Hematopoietic multipotent progenitor cell (in vitro differentiated cells): ENCODE results near the gene ATF7. TPM values are rescaled to one million over a fixed set of nuclear protein-coding genes. Genes with fewer than 3 reads are reported as not detected.

Source experiments
- DNase-seq, 3 donors: peaks; one replicate each; pipeline ENCODE4 v3.0.0-alpha.2; 2011 to 2015; ENCODE audit warnings: low read depth in 2 of 3, low spot score in 2 of 3
- total RNA-seq: library from RNA; depleted of rRNA; stranded (reverse); fragments of >200 nt; gene quantifications from one replicate; pipeline ENCODE4 v1.2.3, GENCODE V29; 2012

Gene ATF7
- total RNA-seq, 1 donor: 13.5 TPM

- DNase-seq: no peak
Measured at GRCh38 chr12:53532524-53533445, 93.4 kb downstream of the ATF7 start.

DNA sequence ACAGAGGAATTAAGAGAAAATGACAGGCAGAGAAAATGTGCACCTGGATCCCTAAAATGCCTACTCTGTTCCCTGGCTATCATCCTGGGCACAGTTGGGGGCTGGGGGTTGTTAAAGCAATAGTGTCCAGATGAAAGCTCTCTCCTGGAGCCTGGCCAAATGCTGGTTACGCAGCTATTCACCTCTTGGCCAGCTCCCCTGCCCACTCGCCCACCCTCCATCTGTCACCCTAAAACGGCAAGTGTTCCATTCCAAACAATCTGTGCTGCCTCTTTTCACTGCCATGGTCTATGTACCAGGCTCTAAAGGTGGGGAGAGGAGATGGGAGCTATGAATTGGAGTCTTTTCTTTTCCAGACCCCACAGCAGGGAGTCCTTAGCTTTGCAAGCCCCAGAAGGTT lies 94.2 kb downstream of the ATF7 start:
- DNase-seq: no peak

GRCh38 chr12:53530920-53531319 lies 95.3 kb downstream of the ATF7 start:
- DNase-seq: no peak

DNA sequence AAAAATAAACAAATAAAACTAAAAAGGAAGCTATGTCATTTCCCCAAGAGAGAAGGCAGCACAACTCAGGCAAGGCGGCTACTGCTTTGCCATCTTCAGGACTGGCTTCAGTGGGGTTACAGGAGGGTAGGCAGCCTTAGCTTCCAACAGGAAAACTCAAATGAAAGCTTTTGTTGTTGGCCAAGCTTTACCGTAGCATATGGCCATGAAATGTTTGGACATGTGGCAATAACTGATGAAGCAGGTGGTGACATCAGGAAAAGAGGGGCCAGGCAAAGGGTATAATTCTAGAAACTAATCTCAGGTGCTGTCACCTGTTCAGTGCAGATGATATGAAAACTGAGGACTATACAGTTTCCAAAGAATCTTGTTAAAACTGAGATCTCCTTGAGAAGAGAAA lies 96.1 kb downstream of the ATF7 start:
- no peak for DNase-seq

- DNase-seq: no peak
Measured at GRCh38 chr12:53524476-53524875, 101.7 kb downstream of the ATF7 start.

DNA sequence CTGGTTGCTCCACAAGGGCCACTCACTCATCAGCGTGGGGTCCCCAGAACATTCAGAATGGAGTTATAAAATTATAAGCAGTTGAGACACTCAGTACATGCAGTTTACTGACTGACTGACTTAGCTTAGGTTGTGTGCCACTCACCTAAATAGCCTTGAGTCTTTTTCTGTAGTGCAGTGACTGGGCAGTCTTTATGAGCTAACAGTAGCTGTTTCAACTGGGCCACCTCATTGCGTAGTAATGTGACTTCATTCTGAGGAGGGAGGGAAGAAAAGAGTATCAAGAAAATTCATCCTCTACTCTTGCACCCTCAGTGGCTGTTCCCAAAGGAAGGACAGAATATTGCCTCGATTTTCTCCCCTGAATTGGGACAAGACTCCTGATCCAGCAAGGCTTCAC lies 103.1 kb downstream of the ATF7 start:
- DNase-seq: no peak

DNA sequence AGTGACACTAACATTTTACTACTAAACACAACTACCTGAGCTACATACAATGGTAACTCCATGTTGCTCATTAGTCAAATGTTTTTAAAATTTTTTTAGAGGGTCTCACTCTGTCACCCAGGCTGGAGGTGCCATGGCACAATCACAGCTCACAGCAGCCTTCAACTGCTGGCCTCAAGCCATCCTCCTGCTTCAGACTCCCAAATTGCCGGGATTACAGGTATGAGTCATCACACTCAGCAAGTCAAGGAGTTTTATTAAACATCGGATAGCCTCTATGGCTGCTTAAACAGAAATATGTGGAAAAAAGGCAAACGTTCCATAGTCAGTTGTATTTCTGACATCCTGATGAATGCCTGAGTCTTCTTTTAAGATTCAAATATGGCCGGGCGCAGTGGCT lies 107.8 kb downstream of the ATF7 start:
- DNase-seq: no peak

- no peak for DNase-seq
Measured at GRCh38 chr12:53516758-53517455, 109.3 kb downstream of the ATF7 start.

DNA sequence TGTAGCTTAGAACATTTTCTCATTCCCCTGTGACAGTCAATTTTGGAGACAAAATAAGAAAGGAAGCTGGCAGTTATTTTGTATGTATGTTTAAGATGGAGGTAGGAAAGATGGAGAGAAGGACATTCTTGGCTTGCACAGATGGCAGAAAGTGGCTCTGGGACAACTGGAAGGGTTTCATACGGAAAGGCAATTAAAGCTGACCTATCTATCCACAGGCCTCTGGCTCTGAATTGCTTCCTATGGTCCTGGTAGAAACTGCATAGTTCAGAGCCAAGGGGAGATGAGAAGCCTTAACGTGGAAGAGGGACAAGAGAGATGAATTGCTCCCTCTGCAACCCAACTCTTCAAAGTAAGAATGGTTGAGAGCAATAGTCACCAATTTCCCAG lies 110.9 kb downstream of the ATF7 start:
- DNase-seq: no peak

- DNase-seq: no peak
Measured at GRCh38 chr12:53514628-53515290, 111.4 kb downstream of the ATF7 start.

- no peak for DNase-seq
Measured at GRCh38 chr12:53513712-53514410, 112.3 kb downstream of the ATF7 start.

GRCh38 chr12:53510181-53510812 lies 115.9 kb downstream of the ATF7 start:
- no peak for DNase-seq

DNA sequence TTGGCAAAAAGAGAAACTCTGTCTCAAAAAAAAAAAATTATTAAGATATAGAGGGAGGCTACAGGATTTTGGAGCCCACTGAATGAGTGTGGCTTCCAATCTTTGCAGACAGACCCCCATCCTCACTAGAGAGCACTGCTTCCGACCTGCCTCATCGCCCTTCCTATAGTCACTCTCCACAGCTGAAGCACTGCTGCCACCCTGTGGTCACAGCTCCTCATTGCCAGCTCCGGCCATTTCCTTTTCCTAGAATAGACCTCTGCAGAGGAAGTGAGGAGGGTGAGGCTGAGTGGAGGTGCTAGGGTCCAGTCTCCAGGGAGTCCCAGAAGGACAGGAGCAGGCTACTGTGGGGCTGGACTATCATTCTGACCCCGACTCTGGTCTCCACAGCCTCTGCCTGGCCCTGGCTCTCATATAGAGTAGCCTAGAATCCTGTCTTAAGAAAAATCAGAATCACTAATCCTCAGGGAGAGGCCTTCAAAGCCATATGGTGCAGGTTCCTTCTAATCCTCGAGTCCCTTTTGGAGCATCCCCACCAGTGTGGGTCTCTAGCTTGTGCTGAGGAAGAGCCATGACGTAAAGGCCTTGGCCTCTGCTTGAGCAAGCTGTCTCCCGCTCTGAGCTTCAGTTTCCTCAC lies 117.5 kb downstream of the ATF7 start:
- peak; percentile 60 to 77 (median 65) for DNase-seq

DNA sequence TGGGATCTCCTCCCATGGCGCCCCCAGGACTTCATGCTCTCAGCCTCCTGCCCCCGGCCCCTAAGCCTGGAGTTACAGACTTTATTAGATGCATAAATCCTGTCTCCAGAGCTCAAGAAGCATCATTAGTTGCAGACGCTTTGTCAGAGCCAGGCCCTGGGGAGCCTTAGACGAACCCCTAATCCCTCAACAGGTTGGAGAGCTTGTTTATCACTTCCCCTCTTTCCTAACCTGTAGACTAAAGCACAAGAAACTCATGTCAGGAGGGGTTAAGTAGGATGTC lies 118.6 kb downstream of the ATF7 start:
- no peak for DNase-seq

GRCh38 chr12:53506881-53507602 lies 119.1 kb downstream of the ATF7 start, which contains the start of gene NPFF:
NPFF (minus strand) TSS chr12:53507484; CDS start chr12:53507474, 10 bp downstream.
- no peak for DNase-seq

- DNase-seq: no peak
Measured at GRCh38 chr12:53506450-53506785, 119.8 kb downstream of the ATF7 start.

GRCh38 chr12:53505555-53506449 lies 120.4 kb downstream of the ATF7 start:
- no peak for DNase-seq

GRCh38 chr12:53505086-53505485 lies 121.1 kb downstream of the ATF7 start:
- no peak for DNase-seq
